Fibroblast of skin of scalp (primary cell): ENCODE data around the gene MXRA8.
A peak's percentile ranks its signal among the peaks of the same experiment; 100 is the strongest.
"Not testable (repeated sequence)": the region's sequence is repeated elsewhere in the genome, so short reads cannot be mapped to it uniquely, and the experiment has no call there.

ENCODE experiments used
- DNase-seq: peaks from one replicate; pipeline ENCODE4 v3.0.0-alpha.2; 2013

MXRA8 gene

DNA sequence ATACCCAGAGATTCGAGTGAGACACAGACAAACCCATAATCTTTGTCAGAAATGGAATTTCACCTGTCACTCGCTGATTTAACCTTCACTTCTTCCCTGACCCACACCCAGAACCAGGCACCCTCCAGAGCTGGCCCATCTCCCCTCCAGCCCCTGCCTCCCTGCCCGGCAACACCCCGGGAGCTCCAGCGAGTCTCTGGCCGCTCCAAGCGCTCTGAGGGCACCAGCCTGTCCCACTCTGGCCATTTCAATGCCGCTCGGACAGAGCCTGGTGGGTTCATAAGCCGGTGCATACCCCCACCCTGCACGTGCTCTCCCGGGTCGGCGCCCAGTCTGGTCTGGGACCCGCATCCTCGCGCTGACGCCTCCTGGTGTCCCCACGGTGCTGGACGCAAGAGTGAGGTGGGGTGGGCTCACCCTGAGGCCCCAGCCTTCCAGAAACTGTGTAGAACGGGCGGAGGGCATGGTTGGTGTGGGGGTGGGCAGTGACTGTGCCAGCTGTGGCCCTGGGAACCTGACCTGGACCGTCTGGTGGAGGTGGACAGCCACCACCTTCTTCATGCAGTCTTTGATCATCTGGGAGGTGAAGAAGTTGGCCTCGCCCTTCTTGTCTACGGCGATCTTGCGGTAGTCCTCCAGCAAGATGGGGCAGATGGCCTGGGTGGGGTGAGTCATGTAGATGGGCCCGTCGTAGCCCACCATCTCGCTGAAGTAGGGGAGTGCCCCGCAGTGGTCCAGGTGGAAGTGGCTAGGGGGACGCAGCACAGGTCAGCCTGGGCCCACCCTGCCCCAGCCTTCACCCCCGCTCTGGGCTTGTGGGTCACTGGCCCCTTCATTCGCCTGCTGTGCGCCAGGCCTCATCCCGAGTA lies 39.3 kb downstream of the MXRA8 start:
- no peak for DNase-seq

- DNase-seq = peak; percentile 83
These were observed 40.2 kb downstream of the MXRA8 start for GRCh38 chr1:1318131-1318652.

GRCh38 chr1:1317420-1317819 lies 40.9 kb downstream of the MXRA8 start:
- no peak for DNase-seq

DNA sequence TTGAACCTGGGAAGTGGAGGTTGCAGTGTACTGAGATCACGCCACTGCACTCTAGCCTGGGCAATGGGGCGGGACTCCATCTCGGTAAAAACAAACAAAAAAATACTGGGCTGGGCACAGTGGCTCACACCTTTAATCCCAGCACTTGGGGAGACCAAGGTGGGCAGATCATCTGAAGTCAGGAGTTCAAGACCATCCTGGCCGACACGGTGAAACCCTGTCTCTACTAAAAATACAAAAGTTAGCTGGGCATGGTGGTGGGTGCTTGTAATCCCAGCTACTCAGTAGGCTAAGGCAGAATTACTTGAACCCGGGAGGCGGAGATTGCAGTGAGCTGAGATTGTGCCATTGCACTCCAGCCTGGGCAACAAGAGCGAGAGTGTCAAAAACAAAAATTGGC lies 42.2 kb downstream of the MXRA8 start:
- not testable (repeated sequence) for DNase-seq

- DNase-seq = no peak
These were observed 42.9 kb downstream of the MXRA8 start for GRCh38 chr1:1315435-1315954.

DNA sequence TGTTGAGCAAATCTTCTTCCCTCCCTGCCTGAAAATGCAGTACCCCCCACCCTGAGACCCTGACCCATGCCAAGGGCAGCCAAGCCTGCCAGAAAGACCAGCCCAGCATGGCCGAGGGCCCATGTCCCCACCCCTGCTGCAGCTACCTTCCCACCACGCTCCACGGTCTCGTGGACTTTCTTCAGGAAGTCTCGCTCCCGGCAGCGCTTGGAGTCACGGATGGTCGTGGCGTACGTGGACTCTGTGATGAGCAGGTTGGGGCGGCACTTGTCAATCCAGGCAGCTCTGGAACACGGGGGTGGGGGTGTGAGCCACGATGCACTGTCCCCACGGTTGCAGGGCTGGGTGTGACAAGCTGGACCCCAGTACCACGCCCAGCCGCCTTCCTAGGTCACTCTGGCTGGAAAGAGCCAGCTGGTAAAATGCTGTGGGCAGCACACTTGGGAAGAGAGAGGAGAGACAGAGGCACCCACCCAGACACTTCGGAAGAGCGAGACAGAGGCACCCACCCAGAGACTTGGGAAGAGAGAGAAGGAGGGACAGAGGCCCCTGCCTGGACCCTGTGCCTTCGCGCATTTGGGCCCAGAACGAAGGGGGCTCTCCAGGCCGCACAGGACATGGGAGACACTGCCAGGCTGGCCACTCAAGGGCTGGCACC lies 43.5 kb downstream of the MXRA8 start:
- DNase-seq = no peak

- DNase-seq = no peak
These were observed 44.1 kb downstream of the MXRA8 start for GRCh38 chr1:1314237-1314586.

DNA sequence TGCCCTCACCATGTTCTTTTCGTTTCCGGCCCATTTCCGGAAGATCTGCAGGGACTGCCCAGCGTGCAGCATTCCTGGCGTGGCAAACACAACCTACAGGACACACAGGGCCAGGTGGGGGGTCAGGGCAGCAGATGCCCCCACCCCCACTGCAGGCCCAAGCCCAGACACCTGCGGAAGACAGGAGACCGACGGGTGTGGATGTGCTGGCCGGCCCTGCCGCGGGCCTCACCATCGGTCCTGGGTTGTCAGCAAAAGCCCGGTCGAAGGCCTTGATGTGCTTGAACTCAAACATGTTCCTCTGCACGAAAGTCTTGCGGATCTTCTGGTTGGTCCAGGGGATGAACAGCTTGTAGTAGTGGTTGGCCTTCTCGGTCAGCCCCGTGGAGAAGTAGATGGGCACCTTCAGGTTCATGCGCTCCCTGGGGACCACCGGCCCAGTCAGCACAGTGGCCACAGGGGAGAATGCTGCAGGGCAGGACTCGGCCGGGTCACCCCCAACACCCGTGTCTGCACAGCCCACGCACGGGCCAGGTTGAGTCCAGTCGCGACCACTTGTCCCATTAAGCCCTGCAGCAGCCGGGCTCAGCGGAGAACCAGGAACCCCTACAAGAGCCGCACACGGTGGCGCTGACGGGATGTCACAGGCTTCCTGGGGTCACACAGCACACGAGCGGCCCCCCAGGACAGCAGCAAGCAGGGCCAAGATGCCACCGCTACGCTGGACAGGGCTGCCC lies 44.7 kb downstream of the MXRA8 start:
- DNase-seq = no peak

DNA sequence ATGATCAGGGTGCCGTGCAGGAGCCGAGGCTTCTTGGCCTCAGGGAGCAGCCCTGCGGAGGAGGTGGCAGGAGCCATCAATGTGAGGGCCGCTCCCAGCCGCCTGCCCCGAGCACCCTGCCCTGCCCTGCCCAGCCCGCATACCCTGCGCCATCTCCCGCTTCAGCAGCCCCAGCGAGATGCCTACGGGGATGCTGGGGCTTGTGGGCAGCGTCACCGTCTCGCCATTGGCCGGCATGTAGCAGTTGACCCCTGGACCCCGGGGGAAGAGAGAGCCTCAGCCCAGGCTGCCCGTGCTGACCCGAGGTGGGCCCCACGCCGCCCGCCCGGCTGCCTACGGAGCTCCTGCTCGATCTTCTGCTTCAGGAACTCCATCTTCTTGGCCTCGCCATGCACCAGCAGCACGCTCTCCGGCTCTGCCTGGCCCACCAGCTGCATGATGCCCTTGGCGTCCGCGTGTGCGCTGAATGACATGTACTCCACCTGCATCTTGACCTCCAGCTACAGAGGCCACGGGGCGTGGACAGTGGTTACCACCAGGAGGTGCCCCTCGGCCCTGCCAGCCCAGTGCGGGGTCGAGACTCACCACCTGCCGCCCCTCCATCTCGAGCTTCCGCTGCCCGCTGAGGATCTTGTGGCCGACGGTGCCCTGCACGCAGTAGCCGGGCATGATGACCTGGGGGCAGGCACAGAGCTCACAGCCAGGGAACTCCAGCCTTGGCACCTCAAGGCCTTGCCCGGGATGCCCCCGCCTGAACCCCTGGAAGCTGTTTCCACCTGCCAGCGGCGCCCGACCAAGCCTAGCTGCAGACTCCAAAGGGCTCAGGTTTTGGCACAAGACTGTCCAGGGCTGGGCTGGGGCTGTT lies 45.7 kb downstream of the MXRA8 start:
- no peak for DNase-seq

DNA sequence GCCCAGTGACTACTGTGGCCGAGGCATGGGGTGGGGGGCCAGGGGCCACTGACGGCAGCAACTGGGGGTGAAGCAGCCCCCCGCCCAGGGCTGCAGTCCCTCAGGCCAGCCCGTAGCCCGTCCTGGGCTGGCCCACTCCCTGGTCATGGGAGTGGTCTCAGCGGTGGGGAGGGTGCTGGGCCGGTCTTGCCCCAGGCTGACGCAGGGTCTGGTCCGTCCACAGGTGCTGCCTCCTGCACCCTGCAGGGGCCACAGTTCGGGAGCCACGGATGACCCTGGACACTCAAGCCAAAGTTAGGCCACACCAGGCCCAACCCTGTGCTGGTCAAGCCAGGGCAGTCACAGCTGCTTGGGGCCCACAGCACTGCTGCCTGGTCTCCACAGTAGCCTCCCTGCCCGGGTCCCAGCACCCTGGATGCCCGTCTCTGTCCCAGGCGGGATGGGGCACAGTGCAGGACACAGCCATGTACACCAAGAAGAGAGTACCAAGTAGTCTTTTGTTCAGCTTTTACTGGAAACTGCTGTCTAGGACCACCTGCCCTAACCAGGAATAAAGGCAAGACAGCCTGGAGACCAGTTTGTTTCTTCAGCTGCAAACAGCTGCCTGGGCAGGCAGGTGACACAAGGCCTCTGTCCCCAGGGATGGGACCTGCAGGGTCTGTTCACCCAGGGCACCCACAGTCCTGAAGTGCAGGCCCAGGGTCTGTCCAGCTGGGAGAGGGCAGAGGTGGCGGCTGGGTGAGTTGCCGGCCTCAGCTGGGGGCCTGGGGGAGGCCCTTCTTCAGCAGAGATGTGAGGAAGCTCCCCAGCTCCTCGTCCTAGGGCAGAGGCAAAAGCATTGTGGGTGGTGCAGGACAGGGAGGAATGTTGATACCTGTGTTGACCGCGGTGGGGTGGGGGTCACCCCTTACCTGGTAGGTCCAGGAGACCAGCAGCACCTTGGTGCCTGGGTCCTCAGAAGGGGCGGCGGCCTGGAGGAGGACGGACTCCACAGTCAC lies 46.9 kb downstream of the MXRA8 start:
- DNase-seq = no peak

DNA sequence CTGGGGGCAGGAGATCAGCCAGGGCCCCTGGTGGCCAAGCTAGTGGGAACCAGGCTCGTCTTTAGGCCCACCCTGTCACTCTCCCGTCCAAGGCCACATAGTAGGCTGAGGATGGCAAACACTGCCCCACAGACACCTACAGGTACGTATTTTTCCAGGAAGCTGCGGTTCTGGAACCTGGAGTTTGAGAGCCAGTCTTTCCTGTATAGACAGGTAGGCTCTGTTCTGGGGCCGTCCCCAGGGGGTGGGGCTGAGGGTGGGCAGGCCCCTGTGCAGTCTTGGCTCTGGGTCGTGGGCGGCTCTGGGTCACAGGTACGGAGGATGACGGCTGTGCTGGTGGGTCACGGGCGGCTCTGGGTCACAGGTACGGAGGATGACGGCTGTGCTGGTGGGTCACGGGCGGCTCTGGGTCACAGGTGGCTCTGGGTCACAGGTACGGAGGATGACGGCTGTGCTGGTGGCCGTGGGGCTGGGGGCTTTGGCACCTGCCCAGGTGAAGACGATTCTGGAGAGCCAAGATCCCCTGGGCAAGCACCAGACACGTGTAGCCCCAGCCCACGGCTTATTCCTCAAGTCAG lies 47.8 kb downstream of the MXRA8 start:
- no peak for DNase-seq

DNA sequence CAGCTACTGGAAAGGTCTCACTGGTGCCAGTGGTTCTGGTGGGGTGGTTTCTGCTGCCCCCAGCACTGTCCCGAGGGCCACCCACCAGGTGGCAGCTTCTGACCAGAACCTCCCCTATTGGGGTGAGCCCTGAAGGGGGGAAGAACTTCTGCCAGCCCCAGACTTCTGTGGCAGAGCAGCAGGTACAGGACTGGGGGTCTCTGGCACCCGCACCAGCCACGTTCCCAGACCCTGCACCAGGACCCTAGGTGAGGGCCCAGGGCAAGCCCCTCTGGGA lies 48.3 kb downstream of the MXRA8 start:
- no peak for DNase-seq

DNA sequence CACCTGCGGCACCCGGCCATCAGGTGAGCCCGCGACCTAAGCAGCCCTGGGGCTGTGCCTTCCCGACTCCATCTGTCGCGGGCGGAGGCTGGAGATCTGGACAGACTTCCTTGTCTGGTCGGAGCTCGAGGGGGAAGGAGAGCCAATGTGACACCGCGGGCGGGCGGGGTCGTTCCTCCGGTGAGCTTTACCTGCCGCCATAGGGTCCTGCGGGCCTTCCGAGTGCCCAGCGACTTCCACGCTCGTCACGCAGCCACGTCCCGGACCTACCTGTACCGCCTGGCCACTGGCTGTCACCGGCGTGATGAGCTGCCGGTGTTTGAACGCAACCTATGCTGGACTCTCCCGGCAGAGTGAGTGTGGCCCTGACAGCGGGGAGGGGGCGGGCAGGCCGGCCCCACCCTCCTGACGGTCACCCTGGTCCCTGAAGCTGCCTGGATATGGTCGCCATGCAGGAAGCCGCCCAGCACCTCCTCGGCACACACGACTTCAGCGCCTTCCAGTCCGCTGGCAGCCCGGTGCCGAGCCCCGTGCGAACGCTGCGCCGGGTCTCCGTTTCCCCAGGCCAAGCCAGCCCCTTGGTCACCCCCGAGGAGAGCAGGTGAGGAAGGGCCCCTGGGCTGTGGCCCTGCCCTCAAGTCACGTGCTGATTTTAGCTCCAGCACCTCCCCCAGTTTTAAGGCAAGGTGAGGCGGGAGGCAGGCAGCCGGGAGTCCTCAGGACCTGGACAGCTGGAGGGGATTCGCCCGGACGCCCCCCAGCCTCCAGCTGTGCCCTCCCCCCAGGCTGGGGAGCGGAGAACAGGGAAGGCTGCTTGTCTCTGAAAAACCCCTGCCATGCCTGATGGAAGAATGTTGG lies 48.9 kb downstream of the MXRA8 start:
- DNase-seq = no peak

- DNase-seq = no peak
These were observed 49.6 kb downstream of the MXRA8 start for GRCh38 chr1:1308756-1309250.

GRCh38 chr1:1307923-1308755 lies 50.2 kb downstream of the MXRA8 start, which contains the start of the genes ACAP3 and PUSL1:
TSS of gene ACAP3 (minus strand) at chr1:1307930. CDS start at chr1:1307815, 115 bp downstream.
TSS of gene PUSL1 (plus strand) at chr1:1308597. CDS start at chr1:1308644, 47 bp downstream.
- peak; percentile 94 for DNase-seq

DNA sequence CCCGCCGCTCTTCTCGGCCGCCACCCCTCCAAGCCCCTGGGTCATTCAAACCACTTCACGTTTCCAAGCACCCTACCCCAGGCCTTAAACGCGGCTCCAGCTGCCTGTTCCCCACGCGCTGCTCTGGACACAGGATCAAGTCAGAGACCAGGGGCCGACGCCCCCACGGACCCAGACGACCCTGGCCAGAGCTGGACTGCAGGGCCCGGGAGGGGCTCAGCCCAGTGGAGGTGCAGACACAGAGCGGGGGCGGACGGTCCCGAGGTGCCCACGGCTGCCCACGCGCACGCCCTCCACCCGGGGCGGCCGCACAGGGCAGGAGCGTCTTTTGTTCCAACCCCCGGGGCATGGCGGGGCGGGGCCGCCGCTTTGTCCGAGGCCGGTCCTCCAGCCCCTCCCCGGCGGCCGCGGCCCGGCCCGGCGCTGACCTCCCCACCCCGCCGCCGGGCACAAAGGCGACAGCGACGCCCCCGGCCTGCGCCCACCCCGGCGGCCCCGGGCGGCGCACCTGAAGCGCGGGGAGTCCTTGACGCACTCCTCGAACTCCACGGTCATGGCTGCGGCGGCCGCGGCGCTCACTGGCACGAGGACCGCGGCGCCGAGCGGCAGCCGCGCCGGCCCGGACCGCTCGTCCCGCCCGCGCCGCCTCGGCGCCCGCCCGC lies 51.0 kb downstream of the MXRA8 start:
- no peak for DNase-seq

- DNase-seq = no peak
These were observed 51.6 kb downstream of the MXRA8 start for GRCh38 chr1:1306661-1307260.
